Left ventricle myocardium inferior (tissue), 1 donor: ENCODE measurements around the gene RAP1GAP2. TPM values are rescaled to one million over a fixed set of nuclear protein-coding genes. Genes with fewer than 3 reads are reported as not detected.
"Not testable (repeated sequence)": the region's sequence is repeated elsewhere in the genome, so short reads cannot be mapped to it uniquely, and the experiment has no call there.

ENCODE experiments used
- DNase-seq: peaks from one replicate; pipeline ENCODE4 v3.0.0-alpha.2; 2020
- H3K27ac ChIP-seq: fragments of 200-600 bp; replicated peaks from 2 replicates; pipeline ENCODE4 v1.8.0; 2021
- H3K27me3 ChIP-seq: fragments of 200-600 bp; 2 replicates; pipeline ENCODE4 v1.8.0; 2021; ENCODE audit warnings: low read depth
- H3K36me3 ChIP-seq: fragments of 200-600 bp; 2 replicates; pipeline ENCODE4 v1.8.0; 2021
- H3K4me1 ChIP-seq: fragments of 200-600 bp; 2 replicates; pipeline ENCODE4 v1.8.0; 2021
- H3K4me3 ChIP-seq: fragments of 200-600 bp; 2 replicates; pipeline ENCODE4 v1.8.0; 2021; ENCODE audit warnings: mild to moderate bottlenecking, moderate library complexity
- H3K9me3 ChIP-seq: fragments of 200-600 bp; replicated peaks from 2 replicates; pipeline ENCODE4 v1.8.0; 2021
- intact Hi-C: fragments of 100-400 bp; cut with micrococcal nuclease; formaldehyde crosslinking; loops from one replicate; pipeline ENCODE4 v1.11.0; 2022
- total RNA-seq: library from RNA; stranded (reverse); fragmentation: NEBNext Ultra II Directional; extraction: Animal tissue kit (Norgen Biotek cat#: 25700); gene quantifications from one replicate; pipeline ENCODE4 v1.2.1, GENCODE V29; 2021
- TF ChIP-seq, protein P1 (sequence below): fragments of 200-600 bp; IDR thresholded peaks from 2 replicates; pipeline ENCODE4 v1.8.0; 2021; ENCODE audit warnings: antibody characterized with exemption, mild to moderate bottlenecking, borderline replicate concordance
- donor health status: DM: no; HTN: yes; CAD: no; lungs with severe emphysema.

RAP1GAP2 gene
- total RNA-seq, 1 donor from 2014 or later: 63.8 TPM

DNA sequence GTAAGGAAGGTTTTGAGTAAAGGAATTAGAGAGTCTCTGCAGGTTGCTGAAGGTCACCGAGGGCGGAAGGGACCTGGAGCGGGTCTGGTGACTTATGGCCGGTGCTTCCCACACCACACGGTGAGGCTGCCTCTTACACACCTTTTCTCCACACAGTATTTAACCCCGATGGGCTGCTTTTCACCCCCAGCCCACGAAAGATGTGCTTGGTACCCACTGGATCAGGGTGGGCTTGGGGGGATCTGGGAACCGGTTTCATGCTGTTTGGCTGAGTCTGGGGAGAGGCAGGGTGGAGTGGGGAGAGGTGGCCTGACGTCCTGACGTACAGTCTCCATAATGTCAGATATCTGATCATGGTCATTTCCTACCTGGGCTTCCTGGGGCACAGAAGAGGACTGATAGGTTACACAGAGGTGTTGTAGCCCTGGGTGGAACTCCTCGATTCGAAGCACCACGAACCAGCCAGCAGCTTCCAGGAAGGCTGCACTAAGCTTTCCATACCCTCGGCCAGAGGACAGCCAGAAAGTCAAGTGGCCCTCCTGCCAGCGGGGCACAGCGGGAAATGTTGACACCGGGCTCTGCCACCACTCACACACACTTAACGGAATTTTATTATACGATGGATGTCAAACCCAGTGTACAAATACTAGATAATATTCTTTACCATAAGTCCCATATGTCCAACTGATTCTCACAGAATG is 233.1 kb downstream of the RAP1GAP2 start:
- TF ChIP-seq, protein P1, sequence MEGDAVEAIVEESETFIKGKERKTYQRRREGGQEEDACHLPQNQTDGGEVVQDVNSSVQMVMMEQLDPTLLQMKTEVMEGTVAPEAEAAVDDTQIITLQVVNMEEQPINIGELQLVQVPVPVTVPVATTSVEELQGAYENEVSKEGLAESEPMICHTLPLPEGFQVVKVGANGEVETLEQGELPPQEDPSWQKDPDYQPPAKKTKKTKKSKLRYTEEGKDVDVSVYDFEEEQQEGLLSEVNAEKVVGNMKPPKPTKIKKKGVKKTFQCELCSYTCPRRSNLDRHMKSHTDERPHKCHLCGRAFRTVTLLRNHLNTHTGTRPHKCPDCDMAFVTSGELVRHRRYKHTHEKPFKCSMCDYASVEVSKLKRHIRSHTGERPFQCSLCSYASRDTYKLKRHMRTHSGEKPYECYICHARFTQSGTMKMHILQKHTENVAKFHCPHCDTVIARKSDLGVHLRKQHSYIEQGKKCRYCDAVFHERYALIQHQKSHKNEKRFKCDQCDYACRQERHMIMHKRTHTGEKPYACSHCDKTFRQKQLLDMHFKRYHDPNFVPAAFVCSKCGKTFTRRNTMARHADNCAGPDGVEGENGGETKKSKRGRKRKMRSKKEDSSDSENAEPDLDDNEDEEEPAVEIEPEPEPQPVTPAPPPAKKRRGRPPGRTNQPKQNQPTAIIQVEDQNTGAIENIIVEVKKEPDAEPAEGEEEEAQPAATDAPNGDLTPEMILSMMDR: no peak
- H3K36me3 ChIP-seq: no peaks in the 10 kb centered on the region
- DNase-seq: peak; percentile 72
- intact Hi-C loops: no loop called here
- H3K27me3 ChIP-seq: no peaks in the 10 kb centered on the region
- no peaks in the 10 kb centered on the region for H3K9me3 ChIP-seq
- H3K4me1 ChIP-seq: peaks cover 57% of the 10 kb centered on the region
- H3K4me3 ChIP-seq: peak overlapping the region; percentile 13
- peak overlapping the region; percentile 91 for H3K27ac ChIP-seq

DNA sequence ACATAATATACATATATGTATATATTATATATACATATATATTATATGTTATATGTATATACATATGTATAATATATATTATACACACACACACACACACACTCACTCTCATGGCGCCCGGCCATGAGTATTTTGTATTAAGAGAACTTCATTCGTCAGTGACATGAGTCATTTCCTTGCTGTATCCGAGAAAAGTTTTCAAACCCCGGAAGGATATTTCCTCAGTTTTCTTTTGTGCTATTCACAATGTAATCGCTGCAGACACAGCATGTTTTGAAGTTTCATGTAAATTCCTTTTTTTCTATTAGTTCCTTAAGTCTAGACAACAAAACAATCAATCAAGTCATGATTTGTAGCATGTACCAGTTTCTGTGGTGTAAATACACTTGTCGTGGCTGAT is 233.9 kb downstream of the RAP1GAP2 start:
- TF ChIP-seq, protein P1: no peak
- intact Hi-C loops: no loop called here
- H3K4me1 ChIP-seq: peaks cover 57% of the 10 kb centered on the region
- no peak overlapping the region for H3K4me3 ChIP-seq
- peak overlapping the region; percentile 91 for H3K27ac ChIP-seq
- no peaks in the 10 kb centered on the region for H3K27me3 ChIP-seq
- DNase-seq: no peak
- H3K9me3 ChIP-seq: no peaks in the 10 kb centered on the region
- no peaks in the 10 kb centered on the region for H3K36me3 ChIP-seq

DNA sequence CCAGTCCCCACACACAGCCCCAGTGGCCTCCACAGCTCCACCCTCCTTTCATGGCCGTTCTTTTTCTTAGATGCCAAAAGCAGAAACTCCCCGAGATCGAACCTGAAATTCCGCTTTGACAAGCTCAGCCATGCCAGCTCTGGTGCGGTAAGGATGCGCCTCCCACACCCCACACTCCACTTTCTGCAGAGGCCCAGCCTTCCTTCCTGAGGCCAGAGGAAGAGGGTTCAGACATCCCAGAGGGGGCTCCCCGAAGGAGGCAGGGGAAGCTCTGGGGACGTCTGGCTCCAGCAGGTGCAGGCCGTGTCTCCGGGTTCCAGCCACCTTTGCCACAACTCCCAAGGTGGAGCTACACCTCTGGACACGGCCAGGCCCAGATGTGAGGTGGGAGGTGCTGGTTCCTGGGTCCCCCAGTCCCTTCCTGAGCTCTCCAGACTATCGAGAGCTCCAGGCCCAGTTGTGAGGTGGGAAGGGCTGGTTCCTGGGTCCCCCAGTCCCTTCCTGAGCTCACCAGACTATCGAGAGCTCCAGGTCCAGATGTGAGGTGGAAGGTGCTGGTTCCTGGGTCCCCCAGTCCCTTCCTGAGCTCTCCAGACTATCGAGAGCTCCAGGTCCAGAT is 234.7 kb downstream of the RAP1GAP2 start:
- DNase-seq, H3K27me3 ChIP-seq, H3K36me3 ChIP-seq, H3K4me3 ChIP-seq, H3K9me3 ChIP-seq, intact Hi-C loops: not testable (repeated sequence)
- Histone ChIP-seq H3K27ac (peak overlapping the region; percentile 91), H3K4me1 (peaks cover 55% of the 10 kb centered on the region)

DNA sequence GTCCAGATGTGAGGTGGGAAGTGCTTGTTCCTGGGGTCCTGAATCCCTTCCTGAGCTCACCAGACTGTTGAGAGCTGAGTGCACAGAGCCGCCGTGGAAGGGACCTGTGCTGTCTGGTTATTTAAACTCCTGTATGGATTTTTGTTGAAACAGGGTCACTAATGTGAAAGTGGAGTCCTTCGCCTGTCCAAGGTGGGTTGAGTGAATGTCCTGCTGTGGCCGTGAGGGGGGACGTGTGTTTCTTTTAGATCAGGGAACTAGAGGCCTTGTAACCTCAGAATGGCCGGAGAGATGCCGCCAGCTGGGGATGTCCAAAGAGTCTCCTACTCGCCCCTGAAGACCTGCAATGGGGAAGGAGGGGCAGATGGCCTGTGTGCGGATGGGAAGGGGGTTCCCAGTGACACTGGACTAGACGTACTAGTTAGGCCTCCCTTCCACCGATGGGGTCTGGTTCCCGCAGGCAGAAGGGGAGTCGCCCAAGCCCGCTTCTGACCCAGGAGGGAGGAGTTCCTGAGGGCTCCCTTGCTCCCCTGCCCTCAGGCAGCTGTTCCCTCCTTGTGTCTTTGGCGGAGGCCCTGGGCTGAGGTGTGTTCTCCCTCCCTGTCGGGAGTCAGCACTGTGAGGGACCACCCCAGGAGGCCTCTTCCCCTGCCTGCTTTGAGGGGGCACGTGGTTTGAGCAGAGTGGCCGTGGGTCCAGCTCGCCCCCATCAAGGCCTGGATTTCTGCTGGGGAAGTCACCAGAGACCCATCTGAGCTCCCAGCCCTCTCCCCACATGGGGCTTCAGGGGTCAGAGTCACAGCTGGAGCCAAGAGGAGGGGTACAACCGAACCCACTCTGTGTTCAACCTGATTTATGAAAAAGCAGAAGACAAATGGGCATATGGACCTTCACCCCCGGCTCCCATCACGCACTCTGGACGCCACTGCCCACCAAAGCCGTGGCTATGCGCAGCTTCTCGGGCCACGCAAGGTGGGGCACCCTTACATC is 236.3 kb downstream of the RAP1GAP2 start:
- no peak for DNase-seq
- Histone ChIP-seq H3K27ac (no peak overlapping the region), H3K9me3 (no peaks in the 10 kb centered on the region), H3K4me3 (no peak overlapping the region), H3K4me1 (peaks cover 40% of the 10 kb centered on the region), H3K36me3 (no peaks in the 10 kb centered on the region), H3K27me3 (no peaks in the 10 kb centered on the region)
- TF ChIP-seq, protein P1: no peak
- intact Hi-C loops: no loop called here

DNA sequence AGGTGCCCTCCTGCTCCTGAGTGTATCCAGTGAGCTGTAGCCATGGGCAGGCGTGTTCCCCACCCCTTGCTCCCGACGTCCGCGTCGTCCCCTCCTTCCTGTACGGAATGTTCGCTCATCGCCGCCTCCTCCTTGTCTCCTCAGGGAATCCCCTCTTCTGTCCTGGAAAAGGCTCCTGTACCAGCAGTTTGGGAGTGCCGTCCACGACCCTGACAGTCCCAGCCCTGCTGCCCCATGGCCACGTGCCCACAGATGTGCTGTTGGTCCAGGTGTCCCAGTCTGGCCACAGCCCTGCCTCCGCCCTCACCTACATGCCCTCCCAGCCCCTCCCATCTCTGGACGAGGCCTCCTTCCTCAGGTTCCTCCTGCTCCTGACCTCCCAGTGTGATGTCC is 237.0 kb downstream of the RAP1GAP2 start:
- Histone ChIP-seq H3K36me3 (no peaks in the 10 kb centered on the region), H3K4me3 (no peak overlapping the region), H3K27me3 (no peaks in the 10 kb centered on the region), H3K27ac (no peak overlapping the region), H3K9me3 (no peaks in the 10 kb centered on the region), H3K4me1 (peaks cover 34% of the 10 kb centered on the region)
- TF ChIP-seq, protein P1: no peak
- intact Hi-C loops: no loop called here
- no peak for DNase-seq
